MM.1S (cell line): ENCODE results near the gene CHST11.

Experiments
- CTCF ChIP-seq: fragments of 300-600 bp; sonication (generic); IDR thresholded peaks from 2 replicates; pipeline ENCODE4 v1.5.1; 2016; ENCODE audit warnings: antibody characterized with exemption, low read length, mixed read lengths
- EZH2 ChIP-seq: fragments of 300-600 bp; sonication (generic); optimal IDR thresholded peaks from 2 replicates; pipeline ENCODE3; 2017; ENCODE audit warnings: low read depth, mild to moderate bottlenecking, antibody characterized with exemption, low read length, mixed read lengths
- EZH2phosphoT487 ChIP-seq: fragments of 300-600 bp; sonication (generic); IDR thresholded peaks from 2 replicates; pipeline ENCODE4 v1.6.1; 2018; ENCODE audit warnings: antibody characterized with exemption, low read length

- TF ChIP-seq CTCF (no peak), EZH2phosphoT487 (no peak), EZH2 (no peak)
Measured at GRCh38 chr12:104685366-104685765, 228.6 kb downstream of the CHST11 start.
